OCI-LY1 (cell line): ENCODE data around the gene SLC6A7.

Experiments
- H2AFZ ChIP-seq: fragments of 200-600 bp; sonication (generic), shearing (Covaris generic); 2 replicates; pipeline ENCODE4 v1.6.0; 2014; ENCODE audit warnings: antibody characterized with exemption, mild to moderate bottlenecking, low read length
- H3F3A ChIP-seq: fragments of 200-600 bp; sonication (generic), shearing (Covaris generic); 2 replicates; pipeline ENCODE4 v1.6.0; 2014; ENCODE audit warnings: mild to moderate bottlenecking, antibody characterized with exemption, low read length, moderate library complexity; ENCODE audit not compliant: insufficient read depth
- H3K27ac ChIP-seq: fragments of 200-600 bp; sonication (generic); 2 replicates; pipeline ENCODE4 v1.5.1; 2014; ENCODE audit warnings: low read length, mixed run types, mild to moderate bottlenecking, low read depth; ENCODE audit not compliant: poor library complexity, severe bottlenecking
- H3K27me3 ChIP-seq: fragments of 200-600 bp; sonication (generic); 2 replicates; pipeline ENCODE4 v1.6.0; 2014; ENCODE audit warnings: antibody characterized with exemption, mild to moderate bottlenecking, low read length, moderate library complexity; ENCODE audit not compliant: insufficient read depth
- H3K36me3 ChIP-seq: fragments of 200-600 bp; sonication (generic); 2 replicates; pipeline ENCODE4 v1.6.1; 2014; ENCODE audit warnings: mild to moderate bottlenecking, antibody characterized with exemption, low read length, moderate library complexity, mixed read lengths; ENCODE audit not compliant: insufficient read depth
- H3K4me1 ChIP-seq: fragments of 200-600 bp; sonication (generic); 2 replicates; pipeline ENCODE4 v1.5.1; 2014; ENCODE audit warnings: mild to moderate bottlenecking, low read length, moderate library complexity; ENCODE audit not compliant: insufficient read depth, severe bottlenecking
- H3K4me2 ChIP-seq: fragments of 200-600 bp; sonication (generic), shearing (Covaris generic); 2 replicates; pipeline ENCODE4 v1.6.1; 2014; ENCODE audit warnings: low read length
- H3K4me3 ChIP-seq: fragments of 200-600 bp; sonication (generic); 2 replicates; pipeline ENCODE4 v1.5.1; 2014; ENCODE audit warnings: low read length, low read depth, mild to moderate bottlenecking, mixed read lengths; ENCODE audit not compliant: poor library complexity, severe bottlenecking
- H3K79me2 ChIP-seq: fragments of 200-600 bp; shearing (Covaris generic); 2 replicates; pipeline ENCODE4 v1.6.1; 2016; ENCODE audit warnings: mixed run types, low read length, mixed read lengths; ENCODE audit not compliant: insufficient read depth
- H3K9ac ChIP-seq: fragments of 200-600 bp; sonication (generic), shearing (Covaris generic); 2 replicates; pipeline ENCODE4 v1.6.1; 2014; ENCODE audit warnings: mild to moderate bottlenecking, low read length, mixed read lengths
- H3K9me2 ChIP-seq: fragments of 200-600 bp; sonication (generic), shearing (Covaris generic); 2 replicates; pipeline ENCODE4 v1.6.1; 2014; ENCODE audit warnings: low read depth, mild to moderate bottlenecking, low read length, mixed read lengths
- H3K9me3 ChIP-seq: fragments of 200-600 bp; shearing (Covaris generic); 2 replicates; pipeline ENCODE4 v1.6.1; 2014; ENCODE audit warnings: low read length, mixed read lengths
- H4K20me1 ChIP-seq: fragments of 200-600 bp; sonication (generic), shearing (Covaris generic); 2 replicates; pipeline ENCODE4 v1.6.0; 2016; ENCODE audit warnings: mild to moderate bottlenecking, low read length; ENCODE audit not compliant: insufficient read depth
- EZH2 ChIP-seq: fragments of 200-600 bp; sonication (generic), shearing (Covaris generic); IDR thresholded peaks from 2 replicates; pipeline ENCODE4 v1.8.0; 2017; ENCODE audit warnings: borderline replicate concordance, mixed run types, mild to moderate bottlenecking, antibody characterized with exemption, low read length, moderate library complexity, mixed read lengths
- TF ChIP-seq, protein P1 (sequence below): fragments of 200-600 bp; sonication (generic), shearing (Covaris generic); IDR thresholded peaks from 2 replicates; pipeline ENCODE4 v1.5.1; 2017; ENCODE audit warnings: mild to moderate bottlenecking, antibody characterized with exemption, low read length, moderate library complexity, mixed read lengths

The SLC6A7 gene

DNA sequence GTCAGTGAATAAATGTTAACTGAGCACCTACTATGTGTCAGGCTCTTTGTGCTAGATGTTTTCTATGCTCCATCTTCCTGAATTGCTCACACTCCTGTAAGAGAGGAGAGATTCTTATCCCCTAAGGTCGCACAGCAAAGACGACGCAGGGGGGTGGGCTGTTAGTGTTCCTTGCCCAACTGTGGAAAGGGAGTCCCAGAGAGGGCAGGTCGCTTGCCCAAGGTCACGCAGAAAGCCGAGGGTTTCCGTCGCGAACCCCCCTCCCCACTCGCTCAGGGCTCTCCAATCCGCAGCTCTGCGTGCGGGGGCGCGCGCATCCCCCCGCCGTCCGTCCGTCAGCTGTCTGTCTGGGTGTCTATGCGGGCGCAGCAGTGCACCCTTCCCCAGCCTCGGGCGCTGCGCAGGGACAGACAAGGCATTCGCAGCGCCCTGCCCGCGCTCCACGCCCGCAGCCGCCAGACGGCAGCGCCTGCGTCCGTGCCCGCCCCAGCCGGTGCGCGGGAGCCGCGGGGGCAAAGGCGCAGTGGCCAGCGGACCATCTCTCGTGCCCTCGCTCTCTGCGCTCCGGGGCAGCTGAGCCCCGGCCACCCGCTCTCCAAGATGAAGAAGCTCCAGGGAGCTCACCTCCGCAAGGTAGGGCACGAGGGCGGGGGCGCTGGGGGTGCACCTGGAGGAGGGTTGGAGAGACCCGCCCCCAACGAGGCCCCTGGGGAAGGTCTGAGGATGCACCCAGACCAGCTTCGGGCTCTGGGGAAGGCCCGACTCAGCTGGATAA is at the start of gene SLC6A7:
SLC6A7 (plus strand) TSS at position 335 of the 775 bp plus-strand sequence; CDS start at position 601, 266 bp downstream.
- Histone ChIP-seq H3K4me2 (no peak within 1 kb of the TSS), H3K27me3 (peaks cover 4% of the 10 kb centered on the region; the same call in 1 of the 2 replicates)

DNA sequence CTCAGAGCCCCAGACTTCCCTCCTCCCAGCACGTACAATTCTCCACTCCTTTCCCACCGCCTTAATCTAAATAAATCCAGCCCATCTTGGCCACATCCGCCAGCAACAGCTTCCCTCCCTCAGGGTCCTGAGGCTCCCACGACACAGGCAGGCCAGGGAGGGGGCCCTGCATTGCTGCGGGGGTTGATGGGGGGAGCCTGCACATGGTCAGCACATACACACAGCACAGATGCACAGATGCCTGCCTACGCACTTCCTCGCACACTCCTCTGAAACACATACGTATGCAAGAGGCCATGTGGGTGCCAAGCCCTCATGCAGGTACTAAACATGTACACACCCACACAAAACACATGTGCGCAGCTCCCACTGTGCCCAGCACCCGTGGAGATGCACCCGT is 49.0 kb upstream of the SLC6A7 start:
- no peak for TF ChIP-seq EZH2
- Histone ChIP-seq H3K9me3 (no peaks in the 10 kb centered on the region), H3K9me2 (no peaks in the 10 kb centered on the region), H3K27me3 (peaks cover 4% of the 10 kb centered on the region; the same call in 1 of the 2 replicates), H3K27ac (no peak overlapping the region), H3K36me3 (no peaks in the 10 kb centered on the region), H2AFZ (no peak overlapping the region), H4K20me1 (no peaks in the 10 kb centered on the region), H3K4me3 (no peak overlapping the region), H3K4me1 (no peaks in the 10 kb centered on the region), H3K79me2 (no peaks in the 10 kb centered on the region), H3K9ac (no peak overlapping the region), H3F3A (no peaks in the 10 kb centered on the region), H3K4me2 (no peak overlapping the region)

More for the DNA sequence above, at the start of gene SLC6A7:
- no peaks in the 10 kb centered on the region for H4K20me1 ChIP-seq
- H3K27ac ChIP-seq = no peak within 1 kb of the TSS
- no peaks in the 10 kb centered on the region for H3K4me1 ChIP-seq
- no peaks in the 10 kb centered on the region for H3K9me2 ChIP-seq
- H2AFZ ChIP-seq = no peak within 1 kb of the TSS
- no peaks in the 10 kb centered on the region for H3K36me3 ChIP-seq
- no peak within 1 kb of the TSS for H3K9ac ChIP-seq
- no peaks in the 10 kb centered on the region for H3K9me3 ChIP-seq
- TF ChIP-seq EZH2 = no peak
- TF ChIP-seq, protein P1, sequence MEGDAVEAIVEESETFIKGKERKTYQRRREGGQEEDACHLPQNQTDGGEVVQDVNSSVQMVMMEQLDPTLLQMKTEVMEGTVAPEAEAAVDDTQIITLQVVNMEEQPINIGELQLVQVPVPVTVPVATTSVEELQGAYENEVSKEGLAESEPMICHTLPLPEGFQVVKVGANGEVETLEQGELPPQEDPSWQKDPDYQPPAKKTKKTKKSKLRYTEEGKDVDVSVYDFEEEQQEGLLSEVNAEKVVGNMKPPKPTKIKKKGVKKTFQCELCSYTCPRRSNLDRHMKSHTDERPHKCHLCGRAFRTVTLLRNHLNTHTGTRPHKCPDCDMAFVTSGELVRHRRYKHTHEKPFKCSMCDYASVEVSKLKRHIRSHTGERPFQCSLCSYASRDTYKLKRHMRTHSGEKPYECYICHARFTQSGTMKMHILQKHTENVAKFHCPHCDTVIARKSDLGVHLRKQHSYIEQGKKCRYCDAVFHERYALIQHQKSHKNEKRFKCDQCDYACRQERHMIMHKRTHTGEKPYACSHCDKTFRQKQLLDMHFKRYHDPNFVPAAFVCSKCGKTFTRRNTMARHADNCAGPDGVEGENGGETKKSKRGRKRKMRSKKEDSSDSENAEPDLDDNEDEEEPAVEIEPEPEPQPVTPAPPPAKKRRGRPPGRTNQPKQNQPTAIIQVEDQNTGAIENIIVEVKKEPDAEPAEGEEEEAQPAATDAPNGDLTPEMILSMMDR = no peak
- H3K79me2 ChIP-seq = no peaks in the 10 kb centered on the region
- no peak within 1 kb of the TSS for H3K4me3 ChIP-seq
- H3F3A ChIP-seq = no peaks in the 10 kb centered on the region

DNA sequence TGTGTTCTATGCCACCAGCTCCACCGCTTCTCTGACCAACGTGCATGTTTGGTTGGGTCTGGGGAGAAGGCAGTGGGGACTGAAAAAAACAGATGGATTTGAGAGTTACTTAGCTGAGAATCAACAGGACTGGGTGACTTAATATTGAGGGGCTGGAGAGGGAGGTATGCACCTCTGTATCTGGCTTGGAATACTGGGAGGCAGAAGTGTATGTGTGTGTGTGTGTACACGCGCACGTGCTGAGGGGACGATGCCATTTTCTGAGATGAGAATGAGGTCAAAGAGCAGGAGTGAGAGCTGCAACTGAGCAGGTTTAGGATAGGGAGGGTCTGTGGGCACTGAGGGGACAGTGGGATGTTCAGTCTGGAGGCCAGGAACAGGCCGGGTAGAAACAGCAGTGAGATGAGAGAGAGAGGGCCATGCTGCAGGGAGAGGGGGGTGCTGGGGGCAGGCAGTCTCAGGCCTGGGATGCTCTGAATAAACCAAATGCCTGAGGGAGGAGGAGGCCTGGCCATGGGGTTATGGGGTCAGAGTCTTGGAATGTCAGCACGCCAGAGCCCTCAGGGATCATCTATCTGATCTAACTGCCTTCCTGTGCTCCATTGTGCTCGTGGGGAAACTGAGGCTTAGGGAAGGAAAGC is 48.2 kb upstream of the SLC6A7 start:
- TF ChIP-seq EZH2 = no peak
- TF ChIP-seq, protein P1 = no peak
- H3K27ac ChIP-seq = no peak overlapping the region
- H3K4me2 ChIP-seq = no peak overlapping the region
- no peaks in the 10 kb centered on the region for H3K79me2 ChIP-seq
- no peaks in the 10 kb centered on the region for H3K36me3 ChIP-seq
- no peaks in the 10 kb centered on the region for H3K4me1 ChIP-seq
- H3K9me2 ChIP-seq = no peaks in the 10 kb centered on the region
- no peak overlapping the region for H3K9ac ChIP-seq
- H3K27me3 ChIP-seq = peaks cover 4% of the 10 kb centered on the region; the same call in 1 of the 2 replicates
- no peaks in the 10 kb centered on the region for H4K20me1 ChIP-seq
- H2AFZ ChIP-seq = no peak overlapping the region
- no peaks in the 10 kb centered on the region for H3K9me3 ChIP-seq
- no peaks in the 10 kb centered on the region for H3F3A ChIP-seq
- no peak overlapping the region for H3K4me3 ChIP-seq
